ENCODE measurements around the gene SLC38A4.

SLC38A4 gene

DNA sequence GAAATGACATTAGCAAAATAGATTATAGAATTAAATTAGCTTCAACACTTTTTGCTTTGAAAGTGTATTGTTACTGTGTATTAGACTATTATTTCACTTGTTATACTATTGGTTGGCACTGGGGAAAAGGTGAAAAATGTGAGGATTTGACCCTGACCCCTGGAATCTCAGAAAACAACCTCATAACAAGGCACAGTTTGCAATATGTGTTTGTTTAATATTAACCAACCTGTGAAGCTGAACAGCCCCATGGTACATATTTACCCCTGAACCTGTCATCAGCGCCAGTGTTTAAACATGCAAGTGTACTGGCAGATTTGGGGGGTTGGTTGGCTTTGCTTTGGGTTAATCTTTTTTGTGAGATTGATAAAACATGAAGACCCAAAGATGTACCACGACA is 11.7 kb downstream of the SLC38A4 start:
- DNase-seq (ENCODE audit: low read depth in 2 of 2), result no peak

- no peak for DNase-seq (ENCODE audit: low read depth in 2 of 2)
Observed at GRCh38 chr12:46811185-46811584, 14.6 kb downstream of the SLC38A4 start.

- DNase-seq (ENCODE audit: low read depth in 2 of 2), result no peak
Observed at GRCh38 chr12:46808955-46809697, 16.7 kb downstream of the SLC38A4 start.

- DNase-seq (ENCODE audit: low read depth in 2 of 2), result no peak
Observed at GRCh38 chr12:46808317-46808716, 17.5 kb downstream of the SLC38A4 start.

DNA sequence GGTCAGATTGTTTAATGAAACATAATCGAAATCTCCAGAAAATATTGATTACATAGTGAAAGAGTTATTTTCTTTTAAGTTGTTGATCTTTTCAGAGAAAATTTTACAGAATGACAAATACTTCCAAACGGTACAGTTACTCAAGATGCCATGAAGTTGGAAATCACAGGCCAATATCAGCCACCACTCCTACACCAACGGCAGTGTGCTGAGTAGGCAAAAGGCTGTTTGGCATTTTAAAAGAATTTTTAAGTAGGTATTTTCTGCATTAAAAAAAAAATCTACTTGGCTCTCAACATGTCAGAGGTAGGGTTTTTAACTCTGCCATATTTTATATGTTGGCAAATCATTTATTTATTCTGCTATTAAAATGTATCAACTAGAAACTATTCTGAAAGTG is 21.7 kb downstream of the SLC38A4 start:
- no peak for DNase-seq (ENCODE audit: low read depth in 2 of 2)

DNA sequence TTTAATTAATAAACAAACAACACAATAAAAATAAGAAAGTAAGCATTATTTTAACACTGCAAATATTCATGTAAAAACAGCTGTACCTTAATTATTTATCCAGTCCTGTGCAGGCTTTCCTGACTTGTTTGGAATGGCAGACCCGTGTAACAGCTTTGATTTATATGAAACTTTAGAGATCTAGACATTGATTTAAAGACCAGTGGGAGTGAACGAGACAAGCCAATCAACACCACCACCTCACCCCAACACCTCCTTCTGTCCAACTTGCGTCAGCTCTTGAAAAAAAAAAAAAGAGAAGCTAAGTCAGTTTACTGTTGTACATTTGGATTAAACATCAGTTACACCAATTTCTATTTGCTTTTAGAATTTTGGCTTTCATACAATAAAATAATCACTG is 22.3 kb downstream of the SLC38A4 start:
- no peak for DNase-seq (ENCODE audit: low read depth in 2 of 2)

GRCh38 chr12:46801293-46801692 is 24.5 kb downstream of the SLC38A4 start:
- no peak for DNase-seq (ENCODE audit: low read depth in 2 of 2)

GRCh38 chr12:46800160-46800559 is 25.6 kb downstream of the SLC38A4 start:
- DNase-seq (ENCODE audit: low read depth in 2 of 2), result no peak

GRCh38 chr12:46798648-46799047 is 27.1 kb downstream of the SLC38A4 start:
- DNase-seq (ENCODE audit: low read depth in 2 of 2), result no peak

DNA sequence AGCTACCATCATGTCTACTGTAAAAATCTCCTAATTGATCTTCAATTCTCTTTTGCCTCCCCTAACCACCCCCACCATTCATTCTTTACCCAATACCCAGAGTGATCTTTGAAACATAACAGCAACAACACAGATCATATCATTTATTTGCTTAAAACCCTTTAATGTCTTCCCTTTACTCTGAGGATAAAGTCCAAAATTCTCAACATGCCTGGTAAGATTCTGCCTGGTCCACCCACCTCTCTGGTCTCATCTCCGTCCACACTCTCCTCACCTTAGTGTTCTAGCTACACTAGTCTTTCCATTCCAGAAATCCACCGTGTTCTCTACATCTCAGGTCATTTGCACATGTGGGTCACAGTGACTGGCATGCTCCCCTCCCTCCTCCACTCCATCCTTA is 27.7 kb downstream of the SLC38A4 start:
- DNase-seq (ENCODE audit: low read depth in 2 of 2), result no peak

DNA sequence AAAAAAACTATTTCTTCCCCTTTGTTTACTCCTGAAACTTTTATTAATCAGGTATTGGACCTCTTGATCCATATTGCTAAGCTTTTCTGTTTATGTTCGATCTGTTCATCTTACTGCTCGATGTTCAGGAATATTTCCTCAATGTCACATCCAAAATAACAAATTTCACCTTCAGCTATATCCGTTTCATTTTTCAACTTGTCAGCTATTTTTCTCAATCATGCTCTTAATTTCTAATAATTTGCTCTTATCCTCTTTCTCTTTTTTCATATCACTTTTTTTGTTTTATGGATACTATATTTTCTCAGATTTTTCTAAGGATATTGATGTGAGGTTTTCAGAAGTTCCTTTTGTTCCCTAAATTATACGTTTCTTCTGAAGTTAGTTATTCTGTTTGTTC is 29.8 kb downstream of the SLC38A4 start:
- DNase-seq (ENCODE audit: low read depth in 2 of 2), result no peak

DNA sequence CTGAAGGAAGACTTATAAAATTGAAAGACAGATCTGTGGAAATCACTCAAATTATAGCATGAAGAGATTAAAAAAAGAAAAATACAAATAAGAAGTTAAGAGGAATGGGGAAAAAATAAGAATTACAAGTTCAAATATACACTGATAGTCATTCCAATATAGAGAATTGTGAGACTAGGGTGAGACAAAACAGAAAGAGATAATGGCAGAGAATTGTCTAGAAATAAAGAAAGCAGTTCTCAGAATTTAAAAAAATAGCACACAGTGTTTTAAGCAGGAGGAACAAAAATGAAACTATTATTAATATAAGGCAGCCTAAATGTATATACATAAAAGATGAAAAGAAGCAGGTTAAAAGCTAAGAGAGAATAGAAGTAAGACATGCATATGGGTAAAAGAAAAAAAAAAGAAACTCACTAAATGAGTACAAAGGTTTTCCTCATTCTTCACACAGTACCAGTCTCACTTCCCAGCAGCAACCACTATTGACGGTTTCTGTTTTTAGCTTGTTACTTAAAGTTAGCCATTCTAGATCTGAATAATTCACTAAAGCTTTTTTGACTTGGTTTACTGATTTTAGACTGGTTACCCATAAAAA is 31.1 kb downstream of the SLC38A4 start:
- no peak for DNase-seq (ENCODE audit: low read depth in 2 of 2)

GRCh38 chr12:46792925-46793324 is 32.9 kb downstream of the SLC38A4 start:
- no peak for DNase-seq (ENCODE audit: low read depth in 2 of 2)

GRCh38 chr12:46790066-46790465 is 35.7 kb downstream of the SLC38A4 start:
- DNase-seq (ENCODE audit: low read depth in 2 of 2), result no peak

DNA sequence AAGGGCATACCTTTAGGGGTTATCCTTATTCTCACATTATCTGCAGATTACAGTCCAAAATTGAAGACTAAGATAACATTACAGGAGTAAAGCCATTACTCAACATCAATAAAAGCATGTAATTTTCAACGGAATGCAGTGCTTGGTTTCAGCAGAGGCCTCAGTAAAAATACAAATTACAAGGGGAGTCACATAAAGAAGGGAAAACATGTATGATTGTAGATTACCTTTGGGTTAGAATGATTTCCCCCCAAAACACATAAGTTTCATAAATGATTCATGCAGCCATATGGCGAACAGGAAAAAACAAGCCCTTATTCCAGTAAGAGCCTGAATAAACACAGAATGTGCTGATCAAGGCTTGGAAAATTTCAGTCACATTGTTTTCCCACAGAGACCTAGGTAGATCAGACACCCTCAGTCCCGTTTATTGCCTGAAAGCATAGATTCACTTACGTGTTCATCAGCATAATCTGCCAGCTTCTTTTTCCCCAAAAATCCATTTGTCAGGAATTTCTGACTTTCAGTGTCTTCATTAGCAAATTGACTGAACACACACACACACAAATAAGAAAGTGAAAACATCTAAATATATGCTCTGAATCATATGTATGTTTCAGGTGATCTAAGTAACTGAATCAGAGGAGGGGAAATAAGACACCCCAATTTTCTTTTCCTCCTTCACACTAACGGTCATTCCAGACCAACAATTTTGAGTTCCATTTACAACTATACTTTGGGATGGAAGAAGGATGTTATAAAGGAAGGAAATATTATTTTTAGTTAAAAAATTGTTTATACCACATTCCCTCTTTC is 37.5 kb downstream of the SLC38A4 start:
- DNase-seq (ENCODE audit: low read depth in 2 of 2), result no peak

GRCh38 chr12:46787496-46788055 is 38.2 kb downstream of the SLC38A4 start:
- DNase-seq (ENCODE audit: low read depth in 2 of 2), result no peak

GRCh38 chr12:46786774-46787173 is 39.0 kb downstream of the SLC38A4 start:
- no peak for DNase-seq (ENCODE audit: low read depth in 2 of 2)

DNA sequence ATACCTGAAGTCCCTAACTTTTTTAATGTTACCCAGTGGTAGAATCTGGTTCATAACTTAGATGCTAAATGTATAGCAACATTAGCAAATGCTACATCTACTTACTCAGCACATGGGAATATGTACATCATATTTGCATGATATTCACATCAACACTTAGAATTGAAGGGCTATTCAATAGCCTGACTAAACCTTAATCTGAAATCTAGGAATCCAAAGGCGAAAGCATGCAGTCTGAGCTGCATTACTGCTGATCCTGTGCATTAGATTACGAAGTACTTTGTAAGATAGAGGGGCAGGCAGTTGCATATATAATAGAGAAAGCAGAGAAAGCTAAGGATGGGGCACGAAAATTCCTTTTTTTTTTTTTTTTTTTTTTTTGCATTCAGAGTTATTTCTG is 40.4 kb downstream of the SLC38A4 start:
- DNase-seq (ENCODE audit: low read depth in 2 of 2), result no peak

DNA sequence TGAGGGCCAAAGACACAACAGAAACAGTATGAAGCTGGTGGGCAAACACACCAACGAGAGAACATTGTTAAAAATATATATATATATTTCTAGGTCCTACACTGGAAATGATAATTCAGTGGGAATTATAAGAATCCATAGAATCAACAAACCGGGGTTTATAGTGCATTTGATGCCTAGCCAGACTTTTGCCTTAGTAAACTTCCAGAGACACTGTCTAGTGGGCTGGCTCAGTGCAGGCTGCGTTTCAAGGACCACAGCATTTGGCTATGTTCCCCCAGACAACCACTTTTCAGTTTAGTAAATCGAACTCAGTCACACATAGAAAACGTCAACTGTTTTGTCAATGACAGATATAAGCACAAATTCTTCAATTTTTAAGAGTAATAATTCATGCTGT is 41.9 kb downstream of the SLC38A4 start:
- DNase-seq (ENCODE audit: low read depth in 2 of 2), result no peak

- DNase-seq (ENCODE audit: low read depth in 2 of 2), result no peak
Observed at GRCh38 chr12:46779879-46780278, 45.9 kb downstream of the SLC38A4 start.

DNA sequence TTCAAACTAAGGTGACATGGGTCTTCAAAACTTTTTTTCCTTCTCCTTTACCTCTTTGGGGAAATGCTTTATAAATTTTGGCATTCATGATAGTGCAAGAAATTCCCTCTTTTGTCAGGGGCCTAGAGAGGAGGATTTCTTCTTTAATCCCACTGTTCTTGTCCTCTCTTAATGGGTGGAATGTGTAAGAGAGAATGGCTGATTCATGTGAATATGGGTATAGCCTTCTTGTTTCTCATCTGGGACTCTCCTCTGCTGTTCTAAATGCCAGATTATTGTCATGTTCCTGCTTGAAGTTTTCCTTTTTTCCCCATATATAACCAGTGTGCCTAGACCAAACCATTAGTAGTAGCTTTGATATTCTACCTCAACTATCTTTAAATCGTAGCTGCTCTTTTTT is 46.7 kb downstream of the SLC38A4 start:
- DNase-seq (ENCODE audit: low read depth in 2 of 2), result no peak

- no peak for DNase-seq (ENCODE audit: low read depth in 2 of 2)
Observed at GRCh38 chr12:46778415-46778814, 47.4 kb downstream of the SLC38A4 start.

- DNase-seq (ENCODE audit: low read depth in 2 of 2), result no peak
Observed at GRCh38 chr12:46777587-46777986, 48.2 kb downstream of the SLC38A4 start.
